Colonic mucosa (tissue), 4 donors: ENCODE results near the gene FHOD3. TPM values are rescaled to one million over a fixed set of nuclear protein-coding genes. Genes with fewer than 3 reads are reported as not detected.

Experiments
- DNase-seq: peaks from one replicate; pipeline ENCODE4 v3.0.0-alpha.2; 2020
- H3K27ac ChIP-seq: fragments of 200-600 bp; one replicate; pipeline ENCODE4 v1.8.0; 2021
- H3K27me3 ChIP-seq: fragments of 200-600 bp; one replicate; pipeline ENCODE4 v1.8.0; 2021
- H3K36me3 ChIP-seq: fragments of 200-600 bp; one replicate; pipeline ENCODE4 v1.8.0; 2021
- H3K4me1 ChIP-seq: fragments of 200-600 bp; one replicate; pipeline ENCODE4 v1.8.0; 2021; ENCODE audit warnings: mild to moderate bottlenecking
- H3K4me3 ChIP-seq: fragments of 200-600 bp; one replicate; pipeline ENCODE4 v1.8.0; 2021
- H3K9ac ChIP-seq, 2 donors: one replicate each; pipeline ENCODE4 v1.7.0; 2013; ENCODE audit warnings: control low read depth in 2 of 2, low read depth in 2 of 2, low read length in 2 of 2
- H3K9me3 ChIP-seq: fragments of 200-600 bp; one replicate; pipeline ENCODE4 v1.8.0; 2021
- CTCF ChIP-seq: fragments of 200-600 bp; IDR thresholded peaks from one replicate; pipeline ENCODE4 v1.8.0; 2022; ENCODE audit warnings: antibody characterized with exemption, mild to moderate bottlenecking
- intact Hi-C: fragments of 100-400 bp; cut with DNase I; formaldehyde crosslinking; loops from one replicate; pipeline ENCODE4 v1.14.1; 2022
- total RNA-seq, 2 donors: library from RNA; stranded (reverse); fragmentation: NEBNext Ultra II Directional in 1 of 2; extraction: Animal tissue kit (Norgen Biotek cat#: 25700) in 1 of 2; gene quantifications; one replicate each; pipeline ENCODE4 v1.2.1, GENCODE V29; 2021
- donor health status: healthy.
- donor health status: DM: no; HTN: no; CAD: no.
- donor health status: DM: no; HTN: no; CAD: no.

FHOD3 gene
- total RNA-seq, 2 donors from 2014 or later = 2.5 to 4.1 TPM

DNA sequence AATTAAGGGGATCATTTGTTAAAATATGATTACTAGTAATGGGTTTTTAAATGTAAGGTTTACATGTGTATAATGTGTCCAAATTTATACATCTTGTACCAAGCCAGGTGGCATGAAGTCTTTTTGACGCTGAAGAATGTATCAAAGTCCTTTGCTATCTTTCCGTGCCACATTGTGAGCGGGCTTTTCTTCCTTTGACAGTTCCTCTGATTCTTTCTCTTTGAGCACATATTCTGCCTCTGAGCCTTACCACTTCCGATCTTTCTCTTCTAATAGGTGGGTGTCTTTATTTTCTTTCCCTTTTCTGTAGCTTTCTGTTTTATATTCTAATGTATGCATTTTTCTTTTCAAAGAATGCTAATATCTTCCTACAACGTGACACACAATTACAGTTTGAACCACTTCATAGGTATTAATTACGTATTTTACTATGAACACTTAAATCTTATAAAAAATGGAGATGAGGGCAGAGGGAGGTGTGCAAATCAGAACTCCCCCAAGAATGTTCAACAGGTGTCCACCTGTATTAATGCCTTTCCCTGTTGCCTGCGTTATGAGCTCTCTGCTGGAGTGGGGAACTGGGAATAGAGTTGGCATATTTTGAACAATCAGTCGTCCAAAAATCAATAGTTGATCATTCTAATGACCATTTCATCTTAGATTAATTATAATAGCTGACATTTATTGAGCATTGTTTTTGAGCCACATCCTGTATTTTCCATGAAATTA lies 355.8 kb downstream of the FHOD3 start:
- Histone ChIP-seq H3K27me3 (no peaks in the 10 kb centered on the region), H3K9me3 (no peaks in the 10 kb centered on the region), H3K4me1 (no peaks in the 10 kb centered on the region), H3K9ac (no peak overlapping the region), H3K36me3 (no peaks in the 10 kb centered on the region), H3K27ac (no peak overlapping the region), H3K4me3 (no peak overlapping the region)
- DNase-seq = no peak
- intact Hi-C loops = no loop called here
- no peak for TF ChIP-seq CTCF

- Histone ChIP-seq H3K9ac (no peak overlapping the region), H3K9me3 (no peaks in the 10 kb centered on the region), H3K27ac (no peak overlapping the region), H3K4me3 (no peak overlapping the region), H3K36me3 (no peaks in the 10 kb centered on the region), H3K27me3 (no peaks in the 10 kb centered on the region), H3K4me1 (no peaks in the 10 kb centered on the region)
- DNase-seq = no peak
- TF ChIP-seq CTCF = no peak
- intact Hi-C loops = no loop called here
Measured at GRCh38 chr18:36653870-36654269, 356.4 kb downstream of the FHOD3 start.

- Histone ChIP-seq H3K9me3 (no peaks in the 10 kb centered on the region), H3K9ac (no peak overlapping the region), H3K4me1 (no peaks in the 10 kb centered on the region), H3K36me3 (no peaks in the 10 kb centered on the region), H3K4me3 (no peak overlapping the region), H3K27me3 (no peaks in the 10 kb centered on the region), H3K27ac (no peak overlapping the region)
- intact Hi-C loops = no loop called here
- DNase-seq = no peak
- no peak for TF ChIP-seq CTCF
Measured at GRCh38 chr18:36655074-36655473, 357.6 kb downstream of the FHOD3 start.

DNA sequence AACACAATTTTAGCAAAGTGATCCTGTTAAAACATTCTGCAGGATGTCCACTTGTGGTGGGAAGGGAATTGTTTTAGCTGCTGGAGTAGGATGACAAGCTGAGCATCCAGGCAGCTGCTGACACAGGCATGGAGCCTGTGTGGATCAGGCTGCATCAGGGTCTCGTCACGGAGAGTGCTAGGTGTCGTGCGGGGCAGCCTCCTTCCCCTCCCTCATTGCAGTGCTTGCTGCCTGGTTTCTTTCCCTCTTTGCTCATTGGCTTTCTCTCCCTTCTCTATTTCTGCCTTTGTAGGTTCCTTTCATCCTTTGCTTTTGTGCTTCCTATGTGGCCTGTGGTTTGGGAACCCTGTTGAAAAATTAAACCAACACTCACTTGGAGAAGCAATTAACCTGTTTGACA lies 358.4 kb downstream of the FHOD3 start:
- intact Hi-C loops = no loop called here
- Histone ChIP-seq H3K4me1 (no peaks in the 10 kb centered on the region), H3K4me3 (no peak overlapping the region), H3K27ac (no peak overlapping the region), H3K27me3 (no peaks in the 10 kb centered on the region), H3K9ac (no peak overlapping the region), H3K9me3 (no peaks in the 10 kb centered on the region), H3K36me3 (no peaks in the 10 kb centered on the region)
- TF ChIP-seq CTCF = no peak
- DNase-seq = no peak

DNA sequence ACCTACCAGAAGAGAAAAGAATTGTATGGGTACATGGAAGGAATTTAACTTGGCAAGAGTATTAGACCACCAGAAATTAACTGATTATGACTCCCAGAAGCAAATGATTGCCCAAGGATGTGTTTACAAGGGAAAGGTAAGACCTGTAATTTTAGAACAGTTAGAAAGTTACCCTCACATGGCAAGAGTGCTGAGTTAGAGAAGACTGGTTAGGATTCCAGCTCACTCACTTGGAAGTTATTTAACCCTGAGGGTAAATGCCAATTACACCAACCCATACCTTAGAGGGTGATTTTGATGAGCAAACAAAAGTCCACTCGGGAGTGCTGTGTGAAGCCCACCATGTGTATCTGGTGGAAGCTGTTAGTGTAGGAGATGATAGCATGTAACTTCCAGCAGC lies 361.1 kb downstream of the FHOD3 start:
- Histone ChIP-seq H3K27me3 (no peaks in the 10 kb centered on the region), H3K9ac (no peak overlapping the region), H3K27ac (no peak overlapping the region), H3K9me3 (no peaks in the 10 kb centered on the region), H3K36me3 (no peaks in the 10 kb centered on the region), H3K4me1 (no peaks in the 10 kb centered on the region), H3K4me3 (no peak overlapping the region)
- intact Hi-C loops = no loop called here
- no peak for DNase-seq
- TF ChIP-seq CTCF = no peak
